Tibial artery (tissue), 4 donors: ENCODE measurements around the gene RAB3IP.
"Not testable (repeated sequence)": the region's sequence is repeated elsewhere in the genome, so short reads cannot be mapped to it uniquely, and the experiment has no call there.

Experiments used
- DNase-seq, 2 donors: peaks; one replicate each; pipeline ENCODE4 v3.0.0-alpha.2; 2019
- H3K27ac ChIP-seq, 2 donors: fragments of 200-600 bp; sonication (generic) in 1 of 2; 1 replicate in 1 of 2; 2 replicates in 1 of 2; pipeline ENCODE4 v1.5.1; 2018 to 2019; ENCODE audit warnings: mild to moderate bottlenecking in 1 of 2
- H3K27me3 ChIP-seq, 2 donors: fragments of 200-600 bp; sonication (generic) in 1 of 2; one replicate each; pipeline versions ENCODE4 v1.5.1 to v1.6.0; 2016 to 2019
- H3K36me3 ChIP-seq, 3 donors: fragments of 200-600 bp; sonication (generic) in 2 of 3; one replicate each; pipeline ENCODE4 v1.5.1; 2016 to 2019; ENCODE audit warnings: mild to moderate bottlenecking in 2 of 3
- H3K4me1 ChIP-seq, 4 donors: fragments of 200-600 bp; sonication (generic) in 2 of 4; 1 replicate in 3 of 4; 2 replicates in 1 of 4; pipeline ENCODE4 v1.5.1; 2016 to 2019
- H3K4me3 ChIP-seq, 2 donors: fragments of 200-600 bp; sonication (generic) in 1 of 2; 1 replicate in 1 of 2; 2 replicates in 1 of 2; pipeline ENCODE4 v1.5.1; 2018 to 2019; ENCODE audit warnings: mild to moderate bottlenecking in 2 of 2
- H3K9me3 ChIP-seq, 3 donors: fragments of 200-600 bp; sonication (generic) in 1 of 3; one replicate each; pipeline ENCODE4 v1.5.1; 2016 to 2019
- intact Hi-C: fragments of 100-400 bp; cut with DNase I; formaldehyde crosslinking; loops from one replicate; pipeline ENCODE4 v1.15.0; 2023; ENCODE audit warnings: low total_unique reads
- TF ChIP-seq, protein P1 (sequence below), 2 experiments: fragments of 200-600 bp in 1 of 2; fragments of 450-650 bp in 1 of 2; IDR thresholded peaks; one replicate each; pipeline ENCODE4 v1.5.1; 2017 to 2019; ENCODE audit warnings: antibody characterized with exemption in 2 of 2, mild to moderate bottlenecking in 1 of 2, moderate library complexity in 1 of 2

Gene RAB3IP

GRCh38 chr12:69756088-69756755 lies 17.6 kb downstream of the RAB3IP start:
- intact Hi-C loops: no loop called here
- H3K36me3 ChIP-seq: peaks cover 15 to 22% (median 19%) of the 10 kb centered on the region in 3 donors
- H3K4me3 ChIP-seq: no peak overlapping the region
- H3K4me1 ChIP-seq: no peaks in the 10 kb centered on the region
- DNase-seq: no peak
- H3K27me3 ChIP-seq: no peaks in the 10 kb centered on the region
- TF ChIP-seq, protein P1, sequence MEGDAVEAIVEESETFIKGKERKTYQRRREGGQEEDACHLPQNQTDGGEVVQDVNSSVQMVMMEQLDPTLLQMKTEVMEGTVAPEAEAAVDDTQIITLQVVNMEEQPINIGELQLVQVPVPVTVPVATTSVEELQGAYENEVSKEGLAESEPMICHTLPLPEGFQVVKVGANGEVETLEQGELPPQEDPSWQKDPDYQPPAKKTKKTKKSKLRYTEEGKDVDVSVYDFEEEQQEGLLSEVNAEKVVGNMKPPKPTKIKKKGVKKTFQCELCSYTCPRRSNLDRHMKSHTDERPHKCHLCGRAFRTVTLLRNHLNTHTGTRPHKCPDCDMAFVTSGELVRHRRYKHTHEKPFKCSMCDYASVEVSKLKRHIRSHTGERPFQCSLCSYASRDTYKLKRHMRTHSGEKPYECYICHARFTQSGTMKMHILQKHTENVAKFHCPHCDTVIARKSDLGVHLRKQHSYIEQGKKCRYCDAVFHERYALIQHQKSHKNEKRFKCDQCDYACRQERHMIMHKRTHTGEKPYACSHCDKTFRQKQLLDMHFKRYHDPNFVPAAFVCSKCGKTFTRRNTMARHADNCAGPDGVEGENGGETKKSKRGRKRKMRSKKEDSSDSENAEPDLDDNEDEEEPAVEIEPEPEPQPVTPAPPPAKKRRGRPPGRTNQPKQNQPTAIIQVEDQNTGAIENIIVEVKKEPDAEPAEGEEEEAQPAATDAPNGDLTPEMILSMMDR (IDR thresholded peaks at IDR 0.05): no peak
- H3K27ac ChIP-seq: no peak overlapping the region
- no peaks in the 10 kb centered on the region for H3K9me3 ChIP-seq

DNA sequence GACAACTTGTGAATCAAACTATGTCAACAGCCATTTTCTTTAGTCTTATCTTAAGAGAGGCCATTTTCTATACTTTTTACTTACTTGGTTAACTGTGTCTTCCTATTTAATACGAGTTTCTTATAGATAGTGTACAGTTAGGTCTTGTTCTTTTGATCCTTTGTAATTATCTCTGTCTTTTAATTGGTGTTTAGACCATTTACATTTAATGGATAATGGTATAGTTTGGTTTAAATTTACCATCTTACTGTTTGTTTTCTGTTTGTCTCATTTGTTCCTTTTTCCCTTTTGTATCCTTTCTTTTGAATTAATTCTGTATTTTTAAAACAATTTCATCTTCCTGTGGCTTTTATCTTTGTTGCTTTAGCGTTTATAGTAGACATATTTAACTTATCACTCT lies 19.4 kb downstream of the RAB3IP start:
- H3K27me3 ChIP-seq: no peaks in the 10 kb centered on the region
- peaks cover 15 to 27% (median 22%) of the 10 kb centered on the region in 3 donors for H3K36me3 ChIP-seq
- TF ChIP-seq, protein P1 (IDR thresholded peaks at IDR 0.05): no peak
- H3K27ac ChIP-seq: no peak overlapping the region
- DNase-seq: no peak
- H3K4me1 ChIP-seq: no peaks in the 10 kb centered on the region
- intact Hi-C loops: no loop called here
- peaks cover 0 to 8% (median 0%) of the 10 kb centered on the region in 3 donors for H3K9me3 ChIP-seq
- H3K4me3 ChIP-seq: no peak overlapping the region

- H3K4me3 ChIP-seq, H3K9me3 ChIP-seq, H3K4me1 ChIP-seq, intact Hi-C loops, H3K27ac ChIP-seq, H3K27me3 ChIP-seq, DNase-seq: not testable (repeated sequence)
- H3K36me3 ChIP-seq: peaks cover 15 to 29% (median 22%) of the 10 kb centered on the region in 3 donors
These were observed 20.9 kb downstream of the RAB3IP start for GRCh38 chr12:69759581-69759980.

DNA sequence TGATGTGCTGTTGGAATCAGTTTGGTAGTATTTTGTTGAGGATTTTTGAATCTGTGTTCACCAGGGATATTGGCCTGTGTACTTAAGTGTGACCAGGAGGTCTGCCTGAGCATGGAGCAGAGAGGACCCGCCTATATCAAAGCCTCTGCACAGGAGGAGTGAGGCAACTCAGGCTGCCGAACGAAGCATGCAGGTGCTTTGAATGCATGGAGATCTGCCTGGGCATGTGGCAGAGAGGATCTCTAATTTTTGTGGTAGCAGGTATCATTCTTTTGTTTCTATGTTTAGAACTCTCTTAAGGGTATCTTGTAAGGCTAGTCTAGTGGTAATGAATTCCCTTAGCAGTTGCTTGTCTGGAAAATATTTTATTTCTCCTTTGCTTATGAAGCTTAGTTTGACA lies 26.9 kb downstream of the RAB3IP start:
- DNase-seq: no peak
- H3K4me3 ChIP-seq: no peak overlapping the region
- intact Hi-C loops: no loop called here
- H3K27me3 ChIP-seq: no peaks in the 10 kb centered on the region
- peaks cover 35 to 47% (median 36%) of the 10 kb centered on the region in 3 donors for H3K36me3 ChIP-seq
- no peaks in the 10 kb centered on the region for H3K4me1 ChIP-seq
- TF ChIP-seq, protein P1 (IDR thresholded peaks at IDR 0.05): no peak
- peaks cover 7 to 39% (median 24%) of the 10 kb centered on the region in 3 donors for H3K9me3 ChIP-seq
- no peak overlapping the region for H3K27ac ChIP-seq

DNA sequence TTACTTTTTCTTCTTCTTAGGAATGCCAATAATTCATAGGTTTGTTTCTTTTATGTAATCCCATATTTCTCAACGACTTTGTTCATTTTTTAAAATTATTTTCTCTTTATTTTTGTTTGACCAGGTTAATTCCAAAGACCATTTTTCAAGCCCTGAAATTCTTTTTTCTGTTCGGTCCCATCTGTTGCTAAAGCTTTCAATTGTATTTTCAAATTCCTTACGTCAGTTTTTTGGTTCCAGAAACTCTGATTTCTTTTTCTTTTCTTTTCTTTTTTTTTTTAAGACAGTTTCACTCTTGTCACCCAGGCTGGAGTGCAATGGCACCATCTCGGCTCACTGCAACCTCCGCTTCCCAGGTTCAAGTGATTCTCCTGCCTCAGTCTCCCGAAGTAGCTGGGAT lies 27.6 kb downstream of the RAB3IP start:
- no peak for DNase-seq
- intact Hi-C loops: no loop called here
- TF ChIP-seq, protein P1 (IDR thresholded peaks at IDR 0.05): no peak
- Histone ChIP-seq H3K27me3 (no peaks in the 10 kb centered on the region), H3K27ac (no peak overlapping the region), H3K4me3 (no peak overlapping the region), H3K9me3 (peaks cover 7 to 39% (median 24%) of the 10 kb centered on the region in 3 donors), H3K36me3 (peaks cover 36 to 47% (median 40%) of the 10 kb centered on the region in 3 donors), H3K4me1 (no peaks in the 10 kb centered on the region)

DNA sequence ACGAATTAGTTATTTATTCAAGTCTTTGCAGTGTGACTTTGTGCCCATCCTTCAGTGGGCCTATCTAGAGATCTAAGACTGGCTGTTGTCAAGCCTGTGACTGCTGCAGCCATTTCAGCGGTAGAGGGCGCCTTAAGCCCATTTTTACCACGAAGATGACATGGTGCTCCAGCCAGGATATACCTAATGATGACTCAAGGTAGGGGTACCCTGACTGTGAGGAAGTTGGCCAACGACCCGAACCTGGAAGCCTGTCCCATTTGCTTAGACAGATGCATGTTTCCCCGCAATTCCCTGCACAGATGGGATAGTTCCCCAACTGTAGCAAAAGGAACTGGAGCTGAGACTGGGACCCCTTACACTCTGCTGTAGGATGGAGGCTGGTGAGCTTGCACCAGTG lies 41.3 kb downstream of the RAB3IP start:
- Histone ChIP-seq H3K27ac (no peak overlapping the region), H3K9me3 (peaks cover 0 to 3% (median 0%) of the 10 kb centered on the region in 3 donors), H3K4me1 (no peaks in the 10 kb centered on the region), H3K4me3 (no peak overlapping the region), H3K27me3 (no peaks in the 10 kb centered on the region), H3K36me3 (peaks cover 0 to 6% (median 0%) of the 10 kb centered on the region in 3 donors)
- intact Hi-C loops: no loop called here
- DNase-seq: no peak
- TF ChIP-seq, protein P1 (IDR thresholded peaks at IDR 0.05): no peak
